Astrocyte (in vitro differentiated cells and primary cell): ENCODE results near the gene SSTR5. TPM values are rescaled to one million over a fixed set of nuclear protein-coding genes. Genes with fewer than 3 reads are reported as not detected.
A peak's percentile ranks its signal among the peaks of the same experiment; 100 is the strongest.

ENCODE experiments used
- DNase-seq: peaks from one replicate; pipeline ENCODE4 v3.0.0-alpha.2; 2010; ENCODE audit warnings: low read depth
- FAIRE-seq: peaks from 2 replicates; lab custom pipeline; 2011; peaks lifted over from hg19 to GRCh38; lab: Jason Lieb, UNC
- H2AFZ ChIP-seq: 2 replicates; pipeline ENCODE4 v1.6.0; 2012; ENCODE audit warnings: low read depth, low read length, inconsistent platforms
- H3K27ac ChIP-seq: 2 replicates; pipeline ENCODE4 v1.5.1; 2011; ENCODE audit warnings: low read depth, low read length, inconsistent platforms
- H3K27me3 ChIP-seq: 2 replicates; pipeline ENCODE4 v1.6.0; 2011; ENCODE audit warnings: low read length, inconsistent platforms; ENCODE audit not compliant: insufficient read depth
- H3K36me3 ChIP-seq: 2 replicates; pipeline ENCODE4 v1.5.1; 2011; ENCODE audit warnings: low read length, inconsistent platforms; ENCODE audit not compliant: insufficient read depth
- H3K4me1 ChIP-seq: 2 replicates; pipeline ENCODE4 v1.5.1; 2011; ENCODE audit warnings: low read length, inconsistent platforms; ENCODE audit not compliant: insufficient read depth
- H3K4me2 ChIP-seq: 2 replicates; pipeline ENCODE4 v1.6.0; 2012; ENCODE audit warnings: low read length, inconsistent platforms
- H3K4me3 ChIP-seq: 2 replicates; pipeline ENCODE4 v1.5.1; 2011; ENCODE audit warnings: low read depth, mild to moderate bottlenecking, low read length, inconsistent platforms; ENCODE audit not compliant: insufficient read depth
- H3K79me2 ChIP-seq: 2 replicates; pipeline ENCODE4 v1.6.0; 2012; ENCODE audit warnings: mild to moderate bottlenecking, low read length, inconsistent platforms; ENCODE audit not compliant: insufficient read depth
- H3K9ac ChIP-seq: 2 replicates; pipeline ENCODE4 v1.6.0; 2012; ENCODE audit warnings: mild to moderate bottlenecking, low read length, inconsistent platforms
- H3K9me3 ChIP-seq: 2 replicates; pipeline ENCODE4 v1.5.1; 2012; ENCODE audit warnings: low read depth, mild to moderate bottlenecking, low read length, inconsistent platforms; ENCODE audit not compliant: insufficient read depth
- H4K20me1 ChIP-seq: 2 replicates; pipeline ENCODE4 v1.6.0; 2012; ENCODE audit warnings: low read length, inconsistent platforms; ENCODE audit not compliant: insufficient read depth
- H3K27ac Mint-ChIP-seq: one replicate; pipeline ENCODE4 v1.8.0; 2021; ENCODE audit warnings: mild to moderate bottlenecking, mixed read lengths; ENCODE audit not compliant: unreplicated experiment
- H3K27me3 Mint-ChIP-seq: one replicate; pipeline ENCODE4 v1.8.0; 2021; ENCODE audit warnings: low read depth, mixed read lengths; ENCODE audit not compliant: unreplicated experiment
- H3K36me3 Mint-ChIP-seq: one replicate; pipeline ENCODE4 v1.8.0; 2021; ENCODE audit warnings: low read depth, mixed read lengths; ENCODE audit not compliant: unreplicated experiment
- H3K4me1 Mint-ChIP-seq: one replicate; pipeline ENCODE4 v1.8.0; 2021; ENCODE audit warnings: low read depth, mixed read lengths; ENCODE audit not compliant: unreplicated experiment
- H3K4me3 Mint-ChIP-seq: one replicate; pipeline ENCODE4 v1.8.0; 2021; ENCODE audit warnings: mild to moderate bottlenecking, moderate library complexity, mixed read lengths; ENCODE audit not compliant: unreplicated experiment
- H3K9me3 Mint-ChIP-seq: one replicate; pipeline ENCODE4 v1.8.0; 2021; ENCODE audit warnings: mild to moderate bottlenecking, mixed read lengths; ENCODE audit not compliant: unreplicated experiment
- CTCF ChIP-seq: IDR thresholded peaks from 2 replicates; pipeline ENCODE4 v1.5.1; 2011; ENCODE audit warnings: low read depth, mild to moderate bottlenecking, inconsistent platforms, low read length, moderate library complexity; ENCODE audit not compliant: insufficient read depth
- EZH2 ChIP-seq: IDR thresholded peaks from 2 replicates; pipeline ENCODE4 v1.6.1; 2012; ENCODE audit warnings: mild to moderate bottlenecking, low read length, inconsistent platforms; ENCODE audit not compliant: insufficient read depth
- total RNA-seq: library from RNA; stranded (reverse); gene quantifications from 2 replicates; pipeline ENCODE4 v1.2.1, GENCODE V29; 2021

The SSTR5 gene
- total RNA-seq, 1 donor from 2014 or later: not detected

GRCh38 chr16:1107731-1108130 is 35.2 kb downstream of the SSTR5 start:
- Histone ChIP-seq H3K27me3 (peaks cover 4% of the 10 kb centered on the region), H3K9ac (no peak overlapping the region), H3K36me3 (no peaks in the 10 kb centered on the region), H3K9me3 (no peaks in the 10 kb centered on the region), H3K4me2 (no peak overlapping the region), H3K27ac (no peak overlapping the region), H3K4me3 (no peak overlapping the region), H2AFZ (no peak overlapping the region), H4K20me1 (no peaks in the 10 kb centered on the region), H3K4me1 (peaks cover 2% of the 10 kb centered on the region), H3K79me2 (no peaks in the 10 kb centered on the region)
- TF ChIP-seq CTCF: no peak
- TF ChIP-seq EZH2: no peak
- H3K27ac Mint-ChIP-seq: no peak overlapping the region
- no peaks in the 10 kb centered on the region for H3K36me3 Mint-ChIP-seq
- H3K4me3 Mint-ChIP-seq: no peak overlapping the region
- DNase-seq: no peak
- no peak for FAIRE-seq
- H3K4me1 Mint-ChIP-seq: no peaks in the 10 kb centered on the region
- peaks cover 45% of the 10 kb centered on the region for H3K27me3 Mint-ChIP-seq
- no peaks in the 10 kb centered on the region for H3K9me3 Mint-ChIP-seq

DNA sequence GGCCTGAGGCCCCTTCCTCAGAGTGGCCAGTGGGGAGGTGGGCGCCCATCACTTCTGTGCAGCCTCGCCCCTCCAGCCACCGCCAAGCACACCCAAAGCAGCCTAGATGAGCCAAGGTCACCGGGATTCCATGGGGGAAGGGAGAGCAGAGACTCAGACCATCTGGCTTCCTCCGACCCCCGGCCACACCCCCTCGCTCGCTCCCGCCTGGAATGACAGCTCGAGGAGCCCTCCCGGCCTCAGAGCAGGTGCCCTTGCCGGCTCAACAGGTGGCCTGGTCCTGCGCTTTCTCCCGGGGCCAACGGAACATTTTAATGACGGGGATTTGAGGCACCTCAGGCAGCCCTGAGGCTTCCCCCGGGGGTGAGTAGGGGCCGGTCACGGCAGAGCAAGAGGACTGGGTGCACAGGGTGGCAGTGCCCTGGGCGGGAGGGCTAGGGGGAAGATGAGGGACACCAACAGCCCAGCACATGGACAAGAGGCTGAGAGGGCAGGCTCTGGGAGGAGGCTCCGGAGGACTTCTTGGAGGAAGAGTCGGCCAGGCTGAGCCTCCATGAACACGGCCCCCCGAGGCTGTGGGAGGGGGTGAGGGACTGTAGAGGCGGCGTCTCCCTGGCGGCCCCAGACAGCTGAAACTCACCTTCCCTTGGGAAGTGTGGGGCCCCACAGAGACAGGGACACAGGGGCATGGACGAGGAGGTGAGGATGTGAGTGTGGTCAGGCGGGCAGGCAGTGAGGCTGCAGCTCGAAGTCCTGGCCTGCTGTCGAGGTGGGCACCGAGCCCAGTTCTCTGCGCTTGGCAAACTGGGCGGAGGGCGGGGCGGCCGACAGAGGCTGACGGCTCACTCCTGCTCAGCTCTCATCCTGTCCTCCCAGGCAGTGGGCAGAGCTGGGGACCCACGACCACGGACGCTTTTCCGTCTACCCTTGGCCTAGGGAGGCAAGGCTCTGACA is 36.0 kb downstream of the SSTR5 start:
- Histone ChIP-seq H3K4me3 (no peak overlapping the region), H3K36me3 (no peaks in the 10 kb centered on the region), H3K4me2 (no peak overlapping the region), H3K27ac (no peak overlapping the region), H3K27me3 (peaks cover 4% of the 10 kb centered on the region), H4K20me1 (no peaks in the 10 kb centered on the region), H3K9me3 (no peaks in the 10 kb centered on the region), H3K4me1 (no peaks in the 10 kb centered on the region), H3K9ac (no peak overlapping the region), H3K79me2 (no peaks in the 10 kb centered on the region), H2AFZ (no peak overlapping the region)
- no peaks in the 10 kb centered on the region for H3K9me3 Mint-ChIP-seq
- no peaks in the 10 kb centered on the region for H3K36me3 Mint-ChIP-seq
- no peak for FAIRE-seq
- no peak for TF ChIP-seq EZH2
- TF ChIP-seq CTCF: no peak
- H3K4me1 Mint-ChIP-seq: no peaks in the 10 kb centered on the region
- peak; percentile 21 for DNase-seq
- no peak overlapping the region for H3K4me3 Mint-ChIP-seq
- H3K27ac Mint-ChIP-seq: no peak overlapping the region
- peaks cover 49% of the 10 kb centered on the region for H3K27me3 Mint-ChIP-seq

GRCh38 chr16:1109648-1110047 is 37.1 kb downstream of the SSTR5 start:
- Histone ChIP-seq H3K27ac (no peak overlapping the region), H3K36me3 (no peaks in the 10 kb centered on the region), H3K79me2 (no peaks in the 10 kb centered on the region), H3K9me3 (no peaks in the 10 kb centered on the region), H2AFZ (no peak overlapping the region), H3K4me2 (no peak overlapping the region), H4K20me1 (no peaks in the 10 kb centered on the region), H3K4me1 (no peaks in the 10 kb centered on the region), H3K27me3 (peaks cover 4% of the 10 kb centered on the region), H3K4me3 (no peak overlapping the region), H3K9ac (no peak overlapping the region)
- Mint-ChIP-seq H3K27ac (no peak overlapping the region), H3K36me3 (no peaks in the 10 kb centered on the region), H3K4me3 (no peak overlapping the region), H3K27me3 (peaks cover 44% of the 10 kb centered on the region), H3K4me1 (no peaks in the 10 kb centered on the region), H3K9me3 (no peaks in the 10 kb centered on the region)
- DNase-seq: no peak
- FAIRE-seq: no peak
- no peak for TF ChIP-seq EZH2
- TF ChIP-seq CTCF: no peak
